Ectodermal cell (in vitro differentiated cells): ENCODE data around the gene PC.
"Not testable (repeated sequence)": the region's sequence is repeated elsewhere in the genome, so short reads cannot be mapped to it uniquely, and the experiment has no call there.

Source experiments
- H3K27ac ChIP-seq: 2 replicates; pipeline ENCODE4 v1.7.0; 2013; ENCODE audit warnings: mild to moderate bottlenecking, low read depth, low read length; ENCODE audit not compliant: insufficient read depth, poor library complexity, severe bottlenecking
- H3K27me3 ChIP-seq: 2 replicates; pipeline ENCODE4 v1.7.0; 2013; ENCODE audit warnings: mild to moderate bottlenecking, low read length; ENCODE audit not compliant: insufficient read depth, control insufficient read depth, poor library complexity, severe bottlenecking
- H3K36me3 ChIP-seq: one replicate; pipeline ENCODE4 v1.7.0; 2013; ENCODE audit warnings: low read length; ENCODE audit not compliant: control insufficient read depth, insufficient read depth
- H3K4me1 ChIP-seq: one replicate; pipeline ENCODE4 v1.7.0; 2013; ENCODE audit warnings: low read length; ENCODE audit not compliant: control insufficient read depth, insufficient read depth
- H3K4me3 ChIP-seq: 2 replicates; pipeline ENCODE4 v1.7.0; 2013; ENCODE audit warnings: low read depth, low read length, control low read depth; ENCODE audit not compliant: insufficient read depth
- H3K9me3 ChIP-seq: 2 replicates; pipeline ENCODE4 v1.7.0; 2013; ENCODE audit warnings: mild to moderate bottlenecking, low read length, moderate library complexity; ENCODE audit not compliant: control insufficient read depth
- WGBS, 2 experiments: methylation state at CpG; one replicate each; pipeline ENCODE4 v1.1.7; 2013; ENCODE audit warnings: missing lambda C conversion rate in 2 of 2; 5-methylcytosine and 5-hydroxymethylcytosine counted together

The PC gene

DNA sequence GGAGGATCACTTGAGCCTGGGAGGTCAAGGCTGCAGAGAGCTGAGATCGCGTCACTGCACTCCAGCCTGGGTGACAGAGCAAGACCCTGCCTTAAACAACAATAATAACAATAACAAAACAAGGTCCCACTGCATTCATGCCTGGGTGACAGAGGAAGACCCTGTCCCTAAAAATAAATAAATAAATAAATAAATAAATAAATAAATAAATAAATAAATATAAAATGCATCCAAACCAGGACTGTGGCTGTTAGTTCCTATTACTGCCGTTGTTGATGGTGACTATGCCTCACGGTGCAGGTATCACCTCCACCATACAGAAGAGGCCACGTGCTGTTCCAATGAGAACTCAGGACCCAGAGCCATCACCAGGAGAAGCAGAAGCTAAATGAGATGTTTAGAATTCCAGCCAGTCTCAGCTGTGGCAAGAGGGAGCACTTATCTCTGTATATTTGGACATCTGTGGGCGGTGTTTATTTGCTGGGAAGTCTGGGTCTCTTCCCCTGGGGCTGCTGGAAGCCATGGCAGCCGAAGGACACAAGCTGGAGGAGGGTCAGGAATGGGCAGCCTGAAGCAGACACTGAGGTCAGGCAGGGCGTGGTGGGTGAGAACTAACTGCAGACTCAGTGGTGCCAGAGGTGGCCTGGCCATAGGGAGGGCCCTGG, 38.6 kb upstream of the PC start:
- 91 to 94% methylated on average over 8 of the region's 8 CpGs for WGBS, 2 experiments
- Histone ChIP-seq H3K36me3 (no peaks in the 10 kb centered on the region), H3K27me3 (no peaks in the 10 kb centered on the region), H3K4me1 (no peaks in the 10 kb centered on the region), H3K4me3 (no peak overlapping the region), H3K27ac (no peak overlapping the region), H3K9me3 (no peaks in the 10 kb centered on the region)

DNA sequence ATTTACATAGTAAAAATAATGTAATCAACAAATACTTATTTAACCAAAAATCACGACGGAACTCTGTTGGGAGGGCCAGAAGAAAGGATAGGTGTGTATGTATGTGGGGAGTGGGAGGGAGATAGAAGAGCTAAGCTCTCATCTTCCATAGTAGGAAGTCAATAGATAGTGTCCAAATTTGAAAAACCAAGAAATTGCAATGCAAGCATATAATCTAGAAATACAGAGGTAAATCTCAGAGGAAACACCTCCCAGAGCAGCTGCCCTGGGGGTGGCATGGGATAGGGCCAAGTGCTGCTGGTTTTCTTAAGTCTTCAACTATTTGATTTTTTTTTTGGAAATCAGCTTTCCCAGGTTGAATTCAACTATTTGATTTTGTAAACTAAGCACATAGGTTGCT, 33.9 kb upstream of the PC start:
- Histone ChIP-seq H3K4me1 (no peaks in the 10 kb centered on the region), H3K27me3 (no peaks in the 10 kb centered on the region), H3K4me3 (no peak overlapping the region), H3K36me3 (no peaks in the 10 kb centered on the region), H3K9me3 (no peaks in the 10 kb centered on the region), H3K27ac (no peak overlapping the region)
- WGBS, 2 experiments, result 92 to 95% methylated on average over 2 of the region's 2 CpGs

DNA sequence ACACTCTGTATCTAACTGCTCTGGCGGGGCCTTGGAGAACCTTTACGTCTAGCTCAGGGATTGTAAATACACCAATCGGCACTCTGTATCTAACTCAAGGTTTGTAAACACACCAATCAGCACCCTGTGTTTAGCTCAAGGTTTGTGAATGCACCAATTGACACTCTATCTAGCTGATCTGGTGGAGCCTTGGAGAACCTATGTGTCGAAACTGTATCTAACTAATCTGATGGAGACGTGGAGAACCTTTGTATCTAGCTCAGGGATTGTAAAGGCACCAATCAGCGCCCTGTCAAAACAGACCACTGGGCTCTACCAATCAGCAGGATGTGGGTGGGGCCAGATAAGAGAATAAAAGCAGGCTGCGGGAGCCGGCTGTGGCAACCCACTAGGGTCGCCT, 31.2 kb upstream of the PC start:
- not testable (repeated sequence) for H3K27me3 ChIP-seq, H3K27ac ChIP-seq, H3K9me3 ChIP-seq, H3K4me1 ChIP-seq, H3K4me3 ChIP-seq, H3K36me3 ChIP-seq
- 93 to 94% methylated on average over 9 of the region's 9 CpGs for WGBS, 2 experiments

DNA sequence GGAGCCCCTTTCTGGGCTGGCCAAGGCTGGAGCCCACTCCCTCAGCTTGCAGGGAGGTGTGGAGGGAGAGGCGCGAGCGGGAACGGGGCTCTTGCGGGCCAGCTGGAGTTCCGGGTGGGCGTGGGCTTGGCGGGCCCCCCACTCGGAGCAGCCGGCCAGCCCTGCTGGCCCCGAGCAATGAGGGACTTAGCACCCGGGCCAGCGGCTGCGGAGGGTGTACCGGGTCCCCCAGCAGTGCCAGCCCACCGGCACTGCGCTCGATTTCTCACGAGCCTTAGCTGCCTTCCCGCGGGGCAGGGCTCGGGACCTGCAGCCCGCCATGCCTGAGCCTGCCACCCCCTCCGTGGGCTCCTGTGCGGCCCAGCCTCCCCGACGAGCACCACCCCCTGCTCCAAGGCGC, 30.6 kb upstream of the PC start:
- WGBS, 2 experiments, result 94 to 96% methylated on average over 27 to 28 of the region's 28 CpGs

DNA sequence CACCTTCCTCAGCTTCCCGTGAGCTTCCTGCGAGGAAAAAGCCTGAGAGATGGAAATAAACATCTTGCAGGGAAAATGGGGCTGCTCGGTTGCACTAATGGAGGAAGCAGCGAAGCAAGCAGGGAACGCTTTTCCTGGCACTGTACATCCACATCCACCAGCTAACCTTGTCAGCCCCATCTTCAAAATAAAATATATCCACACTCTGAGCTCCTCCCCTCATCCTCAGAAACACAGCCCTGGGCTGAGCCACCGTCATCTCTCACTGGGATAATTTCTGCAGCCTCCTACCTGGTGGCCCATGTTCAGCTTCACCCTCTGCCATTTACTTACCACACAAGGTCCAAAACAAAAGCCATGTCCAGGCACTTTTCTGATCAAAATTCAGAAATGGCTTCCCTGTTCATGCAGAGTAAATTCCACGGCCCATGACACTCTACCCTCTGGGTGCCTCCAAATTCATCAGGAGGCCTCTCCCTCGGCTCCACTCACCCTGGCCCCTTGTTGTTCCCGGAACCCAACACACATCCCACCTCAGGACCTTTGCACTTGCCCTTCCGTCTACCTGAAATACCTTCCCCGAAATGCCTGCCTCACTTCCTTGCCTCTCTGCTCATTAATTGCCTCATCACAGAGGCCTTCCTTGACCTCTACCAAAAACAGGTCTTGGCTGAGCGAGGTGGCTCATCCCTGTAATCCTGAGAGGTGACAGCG, 29.9 kb upstream of the PC start:
- Histone ChIP-seq H3K27me3 (no peaks in the 10 kb centered on the region), H3K27ac (no peak overlapping the region), H3K4me3 (no peak overlapping the region), H3K4me1 (no peaks in the 10 kb centered on the region), H3K36me3 (no peaks in the 10 kb centered on the region), H3K9me3 (no peaks in the 10 kb centered on the region)
- WGBS, 2 experiments, result 89 to 90% methylated on average over 13 of the region's 13 CpGs

More for the DNA sequence above, 30.6 kb upstream of the PC start:
- H3K4me1 ChIP-seq, H3K27ac ChIP-seq, H3K36me3 ChIP-seq, H3K27me3 ChIP-seq, H3K4me3 ChIP-seq, H3K9me3 ChIP-seq: not testable (repeated sequence)

DNA sequence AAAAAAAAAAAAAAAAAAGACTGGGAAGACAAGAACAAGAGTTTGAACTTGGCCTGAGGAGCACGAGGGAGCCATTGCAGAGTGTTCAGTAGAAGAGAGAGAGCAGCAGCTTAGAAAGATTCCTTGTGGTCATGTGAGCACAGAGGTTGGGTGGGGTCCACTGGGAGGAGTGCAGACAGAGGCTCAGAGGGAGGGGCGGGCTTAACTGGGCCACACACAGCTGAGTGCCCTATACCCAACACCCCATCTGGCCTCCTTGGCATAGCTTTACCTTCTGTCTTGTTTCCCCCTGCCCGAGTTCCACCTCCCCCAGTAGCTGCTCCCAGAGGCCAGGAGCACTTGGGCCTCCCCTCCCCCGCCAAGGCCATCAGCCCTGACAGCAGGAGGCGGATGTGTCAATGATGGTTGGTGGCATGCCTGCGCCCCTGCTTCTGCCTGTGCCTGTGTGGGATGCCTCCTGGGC, 29.0 kb upstream of the PC start:
- no peaks in the 10 kb centered on the region for H3K36me3 ChIP-seq
- H3K4me3 ChIP-seq, result no peak overlapping the region
- H3K27me3 ChIP-seq, result no peaks in the 10 kb centered on the region
- no peak overlapping the region for H3K27ac ChIP-seq
- 64% methylated on average over 6 of the region's 6 CpGs for WGBS, 2 experiments
- no peaks in the 10 kb centered on the region for H3K4me1 ChIP-seq
- no peaks in the 10 kb centered on the region for H3K9me3 ChIP-seq

DNA sequence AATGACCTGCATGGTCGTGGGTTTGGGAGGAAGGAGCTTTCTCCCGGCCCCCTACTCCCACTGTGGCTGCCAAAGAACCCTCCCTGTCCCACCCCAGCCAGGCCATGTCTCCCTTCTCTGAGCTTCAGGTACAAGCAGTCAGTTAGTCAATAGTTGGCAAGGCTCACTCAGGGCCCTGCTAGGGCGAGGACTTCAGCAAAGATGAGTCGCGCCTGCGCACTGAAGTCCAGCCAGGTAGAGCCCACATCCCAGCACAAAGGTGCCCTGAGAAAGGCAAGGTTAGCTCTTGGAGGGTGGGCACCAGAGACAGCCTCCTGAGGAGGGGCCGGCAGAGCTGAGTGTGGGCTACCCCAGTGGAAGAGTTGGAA, 28.0 kb upstream of the PC start:
- Histone ChIP-seq H3K27me3 (no peaks in the 10 kb centered on the region), H3K9me3 (no peaks in the 10 kb centered on the region), H3K4me1 (no peaks in the 10 kb centered on the region), H3K4me3 (no peak overlapping the region), H3K36me3 (no peaks in the 10 kb centered on the region), H3K27ac (no peak overlapping the region)
- WGBS, 2 experiments, result 89 to 91% methylated on average over 7 of the region's 7 CpGs

DNA sequence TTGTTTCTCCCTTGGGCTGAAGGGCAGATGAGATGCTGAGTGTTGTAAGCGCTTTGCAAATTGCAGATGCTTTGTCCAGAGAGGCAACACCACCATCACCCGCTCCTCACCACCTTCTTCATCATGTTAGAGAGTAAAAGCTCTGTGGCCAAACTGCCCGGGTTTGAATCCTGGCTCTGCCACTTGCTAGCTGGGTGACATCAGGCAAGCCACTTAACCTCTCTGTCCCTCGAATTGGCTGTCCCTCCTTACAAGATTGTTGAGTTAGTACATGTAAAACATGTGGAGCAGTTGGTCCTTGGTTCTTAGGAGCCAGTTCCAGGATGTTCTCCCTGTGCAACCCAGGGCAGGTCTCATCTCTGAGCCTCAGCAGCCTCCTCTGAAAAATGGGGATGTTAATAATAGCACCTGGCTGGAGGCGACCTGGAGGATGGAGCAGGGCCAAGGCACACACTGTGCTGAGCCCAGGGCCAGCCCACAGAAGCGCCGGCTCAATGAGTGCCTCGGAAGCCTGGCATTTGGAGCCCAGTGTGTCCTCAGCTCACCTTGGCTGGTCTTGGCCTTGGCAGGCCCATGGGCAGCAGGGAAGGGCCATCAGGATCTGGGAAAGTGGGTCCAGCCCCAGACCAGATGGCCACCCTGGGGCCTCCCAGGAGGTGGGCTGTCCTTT, 27.5 kb upstream of the PC start:
- Histone ChIP-seq H3K27me3 (no peaks in the 10 kb centered on the region), H3K36me3 (no peaks in the 10 kb centered on the region), H3K9me3 (no peaks in the 10 kb centered on the region), H3K27ac (no peak overlapping the region), H3K4me1 (no peaks in the 10 kb centered on the region), H3K4me3 (no peak overlapping the region)
- WGBS, 2 experiments, result 88 to 89% methylated on average over 8 of the region's 8 CpGs

DNA sequence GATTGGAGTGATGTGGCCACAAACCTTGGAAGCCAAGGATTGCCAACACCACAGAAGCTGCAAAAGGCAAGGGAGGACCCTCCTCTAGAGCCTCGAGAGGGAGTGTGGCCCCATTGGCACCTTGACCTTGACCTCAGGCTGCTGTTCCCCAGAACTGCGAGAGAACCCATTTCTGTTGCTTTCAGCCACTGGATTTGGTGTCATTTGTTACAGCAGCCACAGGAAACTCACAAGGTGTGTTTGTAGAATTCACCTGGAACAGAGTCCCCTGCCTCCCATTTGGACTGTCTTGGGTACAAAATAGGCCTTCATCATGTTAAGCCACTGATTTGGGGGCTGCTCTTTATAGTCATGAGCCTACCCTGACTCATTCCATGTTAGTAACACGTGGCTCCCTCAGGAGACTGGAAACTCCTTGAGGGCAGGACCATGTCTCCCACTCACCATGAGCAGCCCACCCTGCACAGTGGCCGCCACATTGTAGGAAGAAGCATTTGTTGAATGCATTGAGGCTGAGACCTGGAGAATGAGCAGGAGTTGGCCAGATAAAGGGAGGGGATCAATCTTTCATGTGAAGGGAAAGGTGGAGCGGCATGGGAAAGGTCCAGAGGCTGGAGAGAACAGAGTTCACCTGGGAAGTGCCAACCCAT, 25.2 kb upstream of the PC start:
- Histone ChIP-seq H3K4me3 (no peak overlapping the region), H3K9me3 (no peaks in the 10 kb centered on the region), H3K27ac (no peak overlapping the region), H3K27me3 (no peaks in the 10 kb centered on the region), H3K4me1 (no peaks in the 10 kb centered on the region), H3K36me3 (no peaks in the 10 kb centered on the region)
- WGBS, 2 experiments, result 90 to 92% methylated on average over 5 of the region's 5 CpGs

DNA sequence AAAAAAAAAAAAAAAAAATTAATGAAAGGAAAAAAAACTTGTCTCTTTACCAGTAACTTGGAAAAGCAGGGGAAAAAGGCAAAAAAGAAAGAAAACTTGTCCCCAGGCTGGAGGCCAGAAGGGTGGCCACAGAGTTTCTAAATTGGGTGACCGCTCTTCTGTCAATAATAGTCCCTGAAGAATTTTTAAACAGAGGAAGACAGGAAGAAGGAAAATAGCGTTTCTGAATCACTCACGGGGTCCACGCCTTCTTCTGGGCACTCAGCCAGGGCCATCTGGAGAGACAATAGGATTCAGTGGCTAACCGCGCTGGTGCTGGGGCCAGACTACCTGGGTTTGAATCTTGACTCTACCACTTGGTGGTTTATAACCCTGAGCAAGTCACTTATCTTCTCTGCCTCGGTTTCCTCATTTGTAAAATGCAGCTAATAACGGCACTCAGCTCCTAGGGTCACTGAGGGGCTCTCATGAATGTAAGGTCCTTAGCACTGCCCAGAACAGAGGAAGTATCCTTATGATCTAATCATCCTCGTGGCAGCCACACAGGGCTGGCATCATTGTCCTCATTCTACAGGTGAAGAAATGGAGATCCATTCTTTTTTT, 23.9 kb upstream of the PC start:
- H3K27ac ChIP-seq, result no peak overlapping the region

More for the DNA sequence above, 23.9 kb upstream of the PC start:
- WGBS, 2 experiments, result 90 to 91% methylated on average over 9 of the region's 9 CpGs
- Histone ChIP-seq H3K9me3 (no peaks in the 10 kb centered on the region), H3K36me3 (no peaks in the 10 kb centered on the region), H3K27me3 (no peaks in the 10 kb centered on the region), H3K4me3 (no peak overlapping the region), H3K4me1 (no peaks in the 10 kb centered on the region)
